ENCODE measurements around the gene DZIP1. TPM values are rescaled to one million over a fixed set of nuclear protein-coding genes. Genes with fewer than 3 reads are reported as not detected.
"Not testable (repeated sequence)": the region's sequence is repeated elsewhere in the genome, so short reads cannot be mapped to it uniquely, and the experiment has no call there.

The DZIP1 gene
- total RNA-seq, 1 experiment from 2014 or later: 22.1 TPM

DNA sequence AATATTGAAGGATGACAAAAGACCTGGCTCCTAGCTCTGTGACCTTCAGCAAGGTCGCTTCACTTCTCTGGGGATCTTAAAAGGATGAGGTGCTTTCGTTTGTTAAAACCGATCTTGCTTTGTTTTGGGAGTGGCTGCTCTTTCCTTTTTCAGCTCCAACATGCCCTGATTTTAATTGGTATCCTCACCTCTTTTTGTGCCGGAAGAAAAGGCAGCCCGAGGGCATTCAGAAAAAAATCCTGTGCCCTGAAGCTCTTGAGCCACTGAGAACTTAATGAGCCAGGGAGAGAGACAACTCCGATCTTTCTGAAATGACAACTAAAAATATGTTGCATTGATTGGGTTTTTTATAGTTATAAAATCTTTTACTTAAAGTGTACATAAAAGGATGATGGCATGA is 72.6 kb downstream of the DZIP1 start:
- CTCF ChIA-PET: interaction anchor here (0.9 to 2.4 kb wide), 8 partner anchors 8 to 262 kb away, joined by 3 to 16 read pairs (median 4); no protein-coding TSS in a partner anchor

GRCh38 chr13:95570016-95570415 is 74.5 kb downstream of the DZIP1 start:
- no TSS peak for BruUV-seq (replicated peaks)
- Mint-ChIP-seq H3K9me3 (ENCODE audit: unreplicated experiment) (no peaks in the 10 kb centered on the region), H3K36me3 (ENCODE audit: insufficient read depth, unreplicated experiment) (no peaks in the 10 kb centered on the region), H3K4me3 (ENCODE audit: unreplicated experiment) (no peak overlapping the region), H3K4me1 (ENCODE audit: insufficient read depth, unreplicated experiment) (peaks cover 31% of the 10 kb centered on the region), H3K27ac (ENCODE audit: low read depth, unreplicated experiment) (no peak overlapping the region), H3K27me3 (ENCODE audit: insufficient read depth, unreplicated experiment) (no peaks in the 10 kb centered on the region)
- ChIA-PET CTCF (interaction anchor here (0.6 to 1.2 kb wide), 6 partner anchors 13 to 245 kb away, joined by 3 to 6 read pairs (median 3); no protein-coding TSS in a partner anchor), POLR2A (interaction anchor here (0.7 to 1.6 kb wide), 2 partner anchors 107 to 1016 kb away, joined by 3 to 5 read pairs; partner anchors contain the start of gene DNAJC3)
- intact Hi-C loops (cut with micrococcal nuclease): no loop called here
- DNase-seq (ENCODE audit: unreplicated experiment): peak; percentile 34
- TF ChIP-seq, protein P1, sequence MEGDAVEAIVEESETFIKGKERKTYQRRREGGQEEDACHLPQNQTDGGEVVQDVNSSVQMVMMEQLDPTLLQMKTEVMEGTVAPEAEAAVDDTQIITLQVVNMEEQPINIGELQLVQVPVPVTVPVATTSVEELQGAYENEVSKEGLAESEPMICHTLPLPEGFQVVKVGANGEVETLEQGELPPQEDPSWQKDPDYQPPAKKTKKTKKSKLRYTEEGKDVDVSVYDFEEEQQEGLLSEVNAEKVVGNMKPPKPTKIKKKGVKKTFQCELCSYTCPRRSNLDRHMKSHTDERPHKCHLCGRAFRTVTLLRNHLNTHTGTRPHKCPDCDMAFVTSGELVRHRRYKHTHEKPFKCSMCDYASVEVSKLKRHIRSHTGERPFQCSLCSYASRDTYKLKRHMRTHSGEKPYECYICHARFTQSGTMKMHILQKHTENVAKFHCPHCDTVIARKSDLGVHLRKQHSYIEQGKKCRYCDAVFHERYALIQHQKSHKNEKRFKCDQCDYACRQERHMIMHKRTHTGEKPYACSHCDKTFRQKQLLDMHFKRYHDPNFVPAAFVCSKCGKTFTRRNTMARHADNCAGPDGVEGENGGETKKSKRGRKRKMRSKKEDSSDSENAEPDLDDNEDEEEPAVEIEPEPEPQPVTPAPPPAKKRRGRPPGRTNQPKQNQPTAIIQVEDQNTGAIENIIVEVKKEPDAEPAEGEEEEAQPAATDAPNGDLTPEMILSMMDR (IDR thresholded peaks at IDR 0.05; ENCODE audit: unreplicated experiment): no peak

More for the DNA sequence above, 72.6 kb downstream of the DZIP1 start:
- no peak for DNase-seq (ENCODE audit: unreplicated experiment)
- Mint-ChIP-seq H3K27ac (ENCODE audit: low read depth, unreplicated experiment) (no peak overlapping the region), H3K4me1 (ENCODE audit: insufficient read depth, unreplicated experiment) (peaks cover 28% of the 10 kb centered on the region), H3K36me3 (ENCODE audit: insufficient read depth, unreplicated experiment) (peaks cover 5% of the 10 kb centered on the region), H3K4me3 (ENCODE audit: unreplicated experiment) (no peak overlapping the region), H3K9me3 (ENCODE audit: unreplicated experiment) (no peaks in the 10 kb centered on the region), H3K27me3 (ENCODE audit: insufficient read depth, unreplicated experiment) (no peaks in the 10 kb centered on the region)
- POLR2A ChIA-PET: interaction anchor here (0.7 to 3.4 kb wide), 8 partner anchors 8 to 253 kb away, joined by 3 to 16 read pairs (median 4); partner anchors contain the start of gene DZIP1
- no TSS peak for BruUV-seq (replicated peaks)
- TF ChIP-seq, protein P1 (IDR thresholded peaks at IDR 0.05; ENCODE audit: unreplicated experiment): no peak
- intact Hi-C loops (cut with micrococcal nuclease): no loop called here

- no peaks in the 10 kb centered on the region for H3K9me3 Mint-ChIP-seq (ENCODE audit: unreplicated experiment)
- POLR2A ChIA-PET: no interaction called here
- intact Hi-C loops (cut with micrococcal nuclease): loop anchor here (10.0 kb wide), 1 partner anchor 1867 kb away; the partner anchor contains the start of gene RAP2A
Observed at GRCh38 chr13:95568131-95568530, 76.4 kb downstream of the DZIP1 start.

GRCh38 chr13:95565758-95566157 is 78.7 kb downstream of the DZIP1 start:
- CTCF ChIA-PET: interaction anchor here (1.1 to 6.7 kb wide), 3 partner anchors 29 to 40 kb away, joined by 3 to 52 read pairs (median 10); no protein-coding TSS in a partner anchor
- POLR2A ChIA-PET: interaction anchor here (0.7 to 2.4 kb wide), 7 partner anchors 22 to 111 kb away, joined by 3 to 11 read pairs (median 4); partner anchors contain the start of gene DNAJC3
- not testable (repeated sequence) for H3K9me3 Mint-ChIP-seq (ENCODE audit: unreplicated experiment); DNase-seq (ENCODE audit: unreplicated experiment); BruUV-seq (replicated peaks); H3K4me3 Mint-ChIP-seq (ENCODE audit: unreplicated experiment); H3K27ac Mint-ChIP-seq (ENCODE audit: low read depth, unreplicated experiment); H3K36me3 Mint-ChIP-seq (ENCODE audit: insufficient read depth, unreplicated experiment); H3K27me3 Mint-ChIP-seq (ENCODE audit: insufficient read depth, unreplicated experiment)
- H3K4me1 Mint-ChIP-seq (ENCODE audit: insufficient read depth, unreplicated experiment): peaks cover 33% of the 10 kb centered on the region
- intact Hi-C loops (cut with micrococcal nuclease): loop anchor here (2.0 to 10.0 kb wide), 2 partner anchors 29 to 1869 kb away; partner anchors contain the start of gene RAP2A

More at GRCh38 chr13:95568131-95568530, 76.4 kb downstream of the DZIP1 start:
- H3K4me3 Mint-ChIP-seq (ENCODE audit: unreplicated experiment): no peak overlapping the region
- CTCF ChIA-PET: interaction anchor here (0.6 kb wide), 1 partner anchor 266 kb away, joined by 3 read pairs; no protein-coding TSS in a partner anchor
- DNase-seq (ENCODE audit: unreplicated experiment): no peak
- BruUV-seq (replicated peaks): no TSS peak
- no peaks in the 10 kb centered on the region for H3K36me3 Mint-ChIP-seq (ENCODE audit: insufficient read depth, unreplicated experiment)
- H3K4me1 Mint-ChIP-seq (ENCODE audit: insufficient read depth, unreplicated experiment): peaks cover 44% of the 10 kb centered on the region
- H3K27ac Mint-ChIP-seq (ENCODE audit: low read depth, unreplicated experiment): no peak overlapping the region
- no peaks in the 10 kb centered on the region for H3K27me3 Mint-ChIP-seq (ENCODE audit: insufficient read depth, unreplicated experiment)
- TF ChIP-seq, protein P1 (IDR thresholded peaks at IDR 0.05; ENCODE audit: unreplicated experiment): no peak
